NCI-H2196 treated with DMSO at 0.1 percent for 48 hours (cell line): Measurements from ENCODE around the gene FAM118B.
"Not testable (repeated sequence)": the region's sequence is repeated elsewhere in the genome, so short reads cannot be mapped to it uniquely, and the experiment has no call there.

Source experiments
- DNase-seq: peaks from one replicate; lab custom pipeline; 2025; ENCODE audit not compliant: unreplicated experiment; lab: John Stamatoyannopoulos, UW

FAM118B gene

DNA sequence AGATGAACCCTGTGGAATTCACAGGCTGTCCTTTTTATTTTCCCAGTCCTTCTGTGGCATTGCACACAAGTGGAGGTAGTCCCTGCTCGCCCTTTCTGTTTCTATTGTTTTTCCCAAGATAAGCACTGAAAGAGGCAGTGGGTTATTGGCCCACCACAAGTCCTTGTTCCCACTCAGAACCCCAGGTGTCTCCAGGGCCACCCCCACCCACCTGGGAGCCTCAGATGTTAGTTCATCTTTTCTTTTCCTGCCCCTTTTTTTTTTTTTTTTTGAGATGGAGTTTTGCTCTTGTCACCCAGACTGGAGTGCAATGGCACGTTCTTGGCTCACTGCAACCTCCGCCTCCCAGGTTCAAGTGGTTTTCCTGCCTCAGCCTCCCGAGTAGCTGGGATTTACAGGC, 97.2 kb downstream of the FAM118B start:
- DNase-seq = not testable (repeated sequence)

DNA sequence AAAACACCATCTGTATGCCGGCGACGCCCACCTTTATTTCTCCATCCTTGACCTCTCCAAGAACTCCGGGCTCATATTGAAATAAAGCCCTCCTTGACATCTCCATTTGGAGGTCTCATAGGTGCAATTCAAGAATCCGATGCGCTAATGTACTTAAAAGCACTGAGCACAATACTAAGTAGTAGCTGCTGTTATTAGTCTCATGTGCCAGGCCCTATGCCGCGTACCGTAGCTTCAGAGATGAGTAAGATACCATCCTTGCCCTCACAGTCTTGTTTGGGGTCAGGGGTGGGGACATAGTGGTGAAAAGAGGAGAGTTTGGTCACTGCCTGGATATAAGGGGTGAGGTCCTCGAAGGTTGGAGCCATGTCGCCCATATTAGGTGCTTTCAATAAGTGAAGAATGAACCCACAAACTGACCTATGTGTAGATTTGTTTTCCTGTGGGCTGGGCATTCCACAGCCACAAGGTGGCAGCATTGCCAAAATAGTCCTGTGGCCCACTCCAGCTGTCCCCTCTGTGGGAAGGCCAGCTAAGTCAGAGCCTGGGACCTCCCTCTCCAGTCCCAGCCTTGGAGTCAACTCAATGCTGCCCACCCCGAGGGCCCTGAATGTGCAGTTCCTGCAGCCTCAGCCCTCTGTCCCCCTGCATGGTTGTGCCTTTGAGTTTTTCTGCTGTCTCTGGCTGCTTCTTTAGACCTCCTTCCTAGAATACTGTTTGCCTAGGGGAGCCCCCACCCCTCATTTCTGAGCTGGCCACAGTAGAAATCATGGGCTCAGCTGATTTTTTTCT, 98.8 kb downstream of the FAM118B start:
- DNase-seq = peak; percentile 37

- no peak for DNase-seq
Measured at GRCh38 chr11:126310992-126311310, 99.4 kb downstream of the FAM118B start.

DNA sequence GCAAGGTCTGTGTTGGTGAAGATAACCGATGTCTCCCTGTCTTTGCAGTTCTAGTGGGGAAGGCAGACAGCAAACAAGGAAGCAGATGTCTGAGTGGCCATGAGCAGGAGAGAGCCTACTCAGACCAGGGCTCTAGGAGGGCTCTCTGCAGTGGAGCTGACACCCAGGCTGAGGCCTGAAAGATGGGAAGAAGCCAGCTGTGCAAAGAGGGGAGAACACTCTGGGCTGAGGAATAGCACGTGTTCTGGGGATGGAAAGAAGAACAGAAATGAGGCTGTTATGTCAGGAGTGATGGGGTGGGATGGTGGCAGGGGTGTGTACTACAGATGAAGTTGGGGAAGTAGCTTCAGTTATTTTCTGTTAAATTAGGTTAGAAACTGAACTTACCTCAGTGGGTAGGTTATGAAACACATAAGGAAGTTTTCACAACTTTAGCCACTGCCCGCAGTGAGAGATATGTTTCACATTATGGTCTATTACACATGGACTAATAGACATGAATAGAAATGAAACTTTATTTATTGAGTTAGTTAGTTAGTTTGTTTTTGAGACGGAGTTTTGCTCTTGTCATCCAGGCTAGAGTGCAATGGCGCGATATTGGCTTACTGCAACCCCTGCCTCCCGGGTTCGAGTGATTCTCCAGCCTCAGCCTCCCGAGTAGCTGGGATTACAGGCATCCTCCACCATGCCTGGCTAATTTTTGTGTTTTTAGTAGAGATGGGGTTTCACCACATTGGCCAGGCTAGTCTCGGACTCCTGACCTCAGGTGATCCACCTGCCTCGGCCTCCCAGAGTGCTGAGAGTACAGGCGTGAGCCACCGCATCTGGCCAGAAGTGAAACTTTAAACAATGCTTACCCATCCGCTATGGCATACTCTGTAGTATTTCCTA, 100.1 kb downstream of the FAM118B start:
- DNase-seq = no peak
